Stimulated activated CD8-positive, alpha-beta memory T cell treated with anti-CD3 and anti-CD28 coated beads, Interleukin-2, amount 100 ng/mL, for 1 hour (primary cell): ENCODE measurements around the gene AARSD1.
"Not testable (repeated sequence)": the region's sequence is repeated elsewhere in the genome, so short reads cannot be mapped to it uniquely, and the experiment has no call there.

ENCODE experiments used
- DNase-seq, 2 donors: peaks; one replicate each; pipeline ENCODE4 v3.0.0-alpha.2; 2020; ENCODE audit warnings: low read depth in 2 of 2

Gene AARSD1

GRCh38 chr17:42920106-42920900 is 44.0 kb downstream of the AARSD1 start:
- DNase-seq, result no peak

DNA sequence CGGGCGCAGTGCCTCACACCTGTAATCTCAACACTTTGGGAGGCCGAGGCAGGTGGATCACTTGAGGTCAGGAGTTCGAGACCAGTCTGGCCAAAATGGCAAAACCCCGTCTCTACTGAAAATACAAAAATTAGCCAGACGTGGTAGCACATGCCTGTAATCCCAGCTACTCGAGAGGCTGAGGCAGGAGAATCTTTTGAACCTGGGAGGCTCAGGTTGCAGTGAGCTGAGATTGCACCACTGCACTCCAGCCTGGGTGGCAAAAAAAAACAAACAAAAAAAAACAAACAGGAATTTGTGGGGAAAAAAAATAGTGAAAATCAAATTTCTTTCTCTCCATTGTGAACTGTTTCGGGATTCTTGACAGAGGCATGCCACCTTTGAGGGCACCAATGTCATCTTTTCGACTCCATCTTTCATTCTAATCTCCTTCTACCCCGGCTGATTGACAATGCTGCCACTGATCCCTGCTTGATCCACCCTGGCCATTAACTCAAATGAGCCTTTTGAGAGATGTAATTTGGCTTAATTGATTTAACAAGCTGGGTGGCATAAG is 44.7 kb downstream of the AARSD1 start:
- DNase-seq, result not testable (repeated sequence)

DNA sequence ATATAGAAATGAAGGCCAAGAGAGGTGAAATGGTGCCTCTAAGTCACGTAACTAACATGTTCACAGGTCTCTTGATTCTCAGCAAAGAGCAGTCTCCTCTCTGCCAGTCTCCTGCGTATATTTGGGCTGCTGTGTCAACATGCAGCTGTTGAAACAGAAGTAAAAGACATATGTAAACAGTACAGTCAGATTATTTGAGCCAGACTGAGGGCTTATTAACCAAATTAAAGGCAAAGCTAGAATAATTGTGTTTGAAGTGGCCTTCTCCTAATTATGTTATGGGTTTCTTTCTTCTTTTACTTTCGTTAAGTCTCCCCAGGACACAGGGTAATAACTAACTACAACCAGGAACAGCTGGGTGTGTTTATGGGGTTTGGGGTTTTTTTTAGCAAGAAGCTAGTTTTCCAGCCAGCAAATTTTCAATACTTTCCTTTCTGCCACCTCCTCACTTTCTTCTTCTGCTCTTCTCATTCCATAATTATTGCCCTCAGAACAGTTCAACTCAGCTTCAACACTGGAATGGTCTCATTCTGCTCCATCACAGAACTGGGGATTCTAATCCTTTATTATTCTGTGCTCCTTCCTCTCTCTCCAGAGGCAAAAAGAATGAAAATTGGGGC is 45.2 kb downstream of the AARSD1 start:
- DNase-seq, result no peak

DNA sequence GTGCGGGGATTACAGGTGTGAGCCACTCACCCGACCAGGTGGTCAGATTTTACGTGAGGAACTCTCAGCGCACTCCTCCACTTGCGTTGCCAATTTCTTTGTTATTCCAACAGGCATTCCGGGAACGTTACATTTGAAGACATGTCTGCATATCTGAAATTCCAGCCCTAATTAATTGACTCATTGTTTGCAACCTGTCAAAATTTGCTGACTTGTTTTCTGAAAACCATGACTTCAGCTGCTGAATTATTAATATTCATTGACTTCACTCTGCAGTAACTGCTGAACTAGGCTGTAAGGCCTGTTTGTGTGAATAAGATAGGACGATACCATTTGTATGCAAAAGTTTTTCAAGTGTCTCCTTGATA is 47.0 kb downstream of the AARSD1 start:
- no peak for DNase-seq

DNA sequence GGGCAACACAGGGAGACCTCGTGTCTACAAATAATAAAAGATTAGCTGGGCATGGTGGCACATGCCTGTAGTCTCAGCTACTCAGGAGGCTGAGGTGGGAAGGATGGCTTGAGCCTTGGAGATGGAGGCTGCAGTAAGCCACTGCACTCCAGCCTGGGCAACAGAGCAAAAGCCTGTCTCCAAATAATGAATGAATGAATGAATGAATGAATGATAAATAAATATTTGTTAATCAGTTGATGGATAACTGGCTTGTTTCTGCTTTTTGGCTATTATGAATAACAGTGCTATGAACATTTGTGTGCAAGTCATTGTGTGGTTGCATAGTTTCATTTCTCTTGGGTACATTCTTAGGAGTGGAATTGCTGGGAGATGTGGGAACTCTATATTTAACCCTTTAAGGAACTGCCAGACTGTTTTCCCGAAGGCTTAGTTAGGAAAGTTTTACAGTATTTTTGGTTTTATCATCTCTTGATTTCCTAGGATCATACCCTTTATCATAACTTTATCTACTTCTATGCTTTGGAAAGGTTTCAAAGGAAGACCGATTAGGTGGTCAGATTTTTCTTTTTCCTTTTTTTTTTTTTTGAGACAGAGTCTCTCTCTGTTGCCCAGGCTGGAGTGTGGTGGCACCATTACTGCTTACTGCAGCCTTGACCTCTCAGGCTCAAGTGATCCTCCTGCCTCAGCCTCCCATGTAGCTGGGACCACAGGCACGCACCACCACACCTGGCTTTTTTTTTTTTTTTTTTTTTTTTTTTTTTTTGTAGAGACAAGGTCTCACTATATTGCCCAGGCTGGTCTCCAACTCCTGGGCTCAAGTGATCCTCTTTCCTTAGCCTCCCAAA is 47.6 kb downstream of the AARSD1 start:
- DNase-seq, result not testable (repeated sequence)

GRCh38 chr17:42915288-42915687 is 49.0 kb downstream of the AARSD1 start:
- not testable (repeated sequence) for DNase-seq

GRCh38 chr17:42913981-42914617 is 50.2 kb downstream of the AARSD1 start:
- DNase-seq, result no peak

GRCh38 chr17:42913522-42913921 is 50.7 kb downstream of the AARSD1 start:
- no peak for DNase-seq

GRCh38 chr17:42908872-42909700 is 55.2 kb downstream of the AARSD1 start:
- DNase-seq, result no peak

DNA sequence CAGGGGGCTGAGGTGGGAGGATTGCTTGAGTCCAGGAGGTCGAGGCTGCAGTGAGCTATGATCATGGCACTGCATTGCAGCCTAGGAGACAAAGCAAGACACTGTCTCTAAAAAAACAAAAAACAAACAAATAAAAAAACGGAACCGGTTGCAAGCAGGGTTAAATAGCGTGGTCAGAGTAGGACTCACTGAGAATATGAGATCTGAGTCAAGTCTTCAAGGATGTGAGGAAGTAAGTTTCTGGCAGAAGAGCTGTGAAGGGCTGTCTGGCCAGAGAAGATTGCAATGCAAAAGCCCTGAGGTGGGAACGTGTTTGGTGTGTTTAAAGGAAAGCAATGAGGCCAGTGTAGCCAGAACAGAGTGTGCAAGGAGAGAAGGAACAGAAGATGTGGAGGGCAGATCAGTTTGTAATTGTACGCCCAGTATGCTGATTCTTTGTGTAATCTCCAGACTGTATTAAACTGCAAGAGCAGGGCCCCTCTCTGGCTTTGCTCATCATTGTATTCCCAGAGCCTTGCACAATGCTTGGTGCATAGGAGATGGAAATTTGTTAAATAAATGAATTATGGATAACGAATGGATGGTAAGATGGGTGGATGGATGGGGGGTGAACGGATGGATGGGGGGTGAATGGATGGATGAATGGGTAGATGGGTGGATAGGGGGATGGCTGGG is 57.3 kb downstream of the AARSD1 start:
- no peak for DNase-seq

- DNase-seq, result no peak
Measured at GRCh38 chr17:42904110-42904469, 60.2 kb downstream of the AARSD1 start.

DNA sequence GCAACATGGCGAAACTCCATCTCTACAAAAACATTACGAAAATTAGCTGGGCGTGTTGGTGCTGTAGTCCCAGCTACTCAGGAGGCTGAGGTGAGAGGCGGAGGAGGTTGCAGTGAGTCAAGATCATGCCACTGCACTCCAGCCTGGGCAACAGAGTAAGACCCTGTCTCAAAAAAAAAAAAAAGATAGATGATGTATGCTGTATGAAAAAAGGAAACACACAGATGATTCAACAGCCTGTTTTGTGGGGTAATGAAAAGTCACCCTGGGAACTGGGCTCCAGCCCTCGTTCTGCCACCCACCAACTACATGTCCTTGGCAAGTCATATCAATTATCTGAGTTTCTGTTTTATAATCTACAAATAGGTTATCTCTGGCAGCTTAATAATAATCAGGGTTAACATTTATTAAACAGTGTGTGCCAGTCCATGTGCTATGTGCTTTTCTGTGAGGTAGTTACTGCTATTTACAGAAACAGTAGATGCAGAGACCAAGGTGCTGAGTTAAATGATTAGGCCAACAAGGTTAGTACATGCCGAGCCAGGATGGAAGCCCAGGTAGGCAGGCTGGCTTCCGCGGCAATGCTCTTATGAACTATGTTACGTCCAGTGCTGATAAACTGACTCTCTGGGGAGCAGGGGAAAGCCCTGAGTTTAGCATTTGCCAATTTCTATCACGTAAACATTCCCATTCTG is 62.6 kb downstream of the AARSD1 start:
- DNase-seq, result no peak
